Measurements from ENCODE around the gene GNRH2.
A peak's percentile ranks its signal among the peaks of the same experiment; 100 is the strongest.
"Not testable (repeated sequence)": the region's sequence is repeated elsewhere in the genome, so short reads cannot be mapped to it uniquely, and the experiment has no call there.

The GNRH2 gene

DNA sequence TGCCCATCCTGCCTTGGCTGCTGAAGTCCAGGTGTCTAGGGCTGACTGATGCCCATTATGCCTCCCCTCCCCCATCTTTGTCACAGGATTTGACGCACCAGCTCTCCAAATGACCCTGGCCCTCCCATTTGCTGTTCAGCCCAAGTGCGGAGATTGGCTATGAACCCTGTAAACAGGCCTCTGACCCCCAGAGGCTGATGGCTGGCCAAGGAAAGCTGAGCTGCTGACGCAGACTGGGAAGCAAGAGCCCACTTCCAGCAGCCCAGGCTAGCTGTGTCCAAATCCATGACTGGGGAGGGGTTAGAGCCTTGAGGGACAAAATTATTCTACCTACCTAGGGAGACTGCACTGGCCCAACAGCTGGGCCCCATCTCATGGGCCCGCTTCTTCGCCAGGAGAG lies 797 bp upstream of the GNRH2 start:
- peak in 2 of 14 donors; percentile 8 to 13 for DNase-seq

DNA sequence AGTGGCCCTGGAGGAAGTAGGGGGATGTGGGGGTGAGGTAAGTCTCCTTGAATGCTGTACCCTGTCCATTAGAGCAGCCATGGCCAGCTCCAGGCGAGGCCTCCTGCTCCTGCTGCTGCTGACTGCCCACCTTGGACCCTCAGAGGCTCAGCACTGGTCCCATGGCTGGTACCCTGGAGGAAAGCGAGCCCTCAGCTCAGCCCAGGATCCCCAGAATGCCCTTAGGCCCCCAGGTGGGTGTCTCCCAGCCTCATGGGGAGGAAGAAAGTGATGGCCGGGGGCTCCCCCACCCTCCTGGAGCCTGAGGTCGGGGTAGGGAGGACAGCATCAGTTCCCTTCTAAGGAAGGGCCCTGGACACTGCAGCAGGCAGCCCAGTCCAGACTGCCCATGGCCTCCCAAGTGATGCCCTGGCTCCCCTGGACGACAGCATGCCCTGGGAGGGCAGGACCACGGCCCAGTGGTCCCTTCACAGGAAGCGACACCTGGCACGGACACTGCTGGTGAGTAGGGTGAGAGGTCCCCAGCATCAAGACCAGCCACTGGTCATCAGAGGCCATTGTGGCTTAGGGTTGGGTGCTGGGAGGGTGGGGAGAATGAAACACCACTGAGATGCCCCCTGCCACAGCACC lies 1.0 kb downstream of the GNRH2 start:
- DNase-seq, result no peak

DNA sequence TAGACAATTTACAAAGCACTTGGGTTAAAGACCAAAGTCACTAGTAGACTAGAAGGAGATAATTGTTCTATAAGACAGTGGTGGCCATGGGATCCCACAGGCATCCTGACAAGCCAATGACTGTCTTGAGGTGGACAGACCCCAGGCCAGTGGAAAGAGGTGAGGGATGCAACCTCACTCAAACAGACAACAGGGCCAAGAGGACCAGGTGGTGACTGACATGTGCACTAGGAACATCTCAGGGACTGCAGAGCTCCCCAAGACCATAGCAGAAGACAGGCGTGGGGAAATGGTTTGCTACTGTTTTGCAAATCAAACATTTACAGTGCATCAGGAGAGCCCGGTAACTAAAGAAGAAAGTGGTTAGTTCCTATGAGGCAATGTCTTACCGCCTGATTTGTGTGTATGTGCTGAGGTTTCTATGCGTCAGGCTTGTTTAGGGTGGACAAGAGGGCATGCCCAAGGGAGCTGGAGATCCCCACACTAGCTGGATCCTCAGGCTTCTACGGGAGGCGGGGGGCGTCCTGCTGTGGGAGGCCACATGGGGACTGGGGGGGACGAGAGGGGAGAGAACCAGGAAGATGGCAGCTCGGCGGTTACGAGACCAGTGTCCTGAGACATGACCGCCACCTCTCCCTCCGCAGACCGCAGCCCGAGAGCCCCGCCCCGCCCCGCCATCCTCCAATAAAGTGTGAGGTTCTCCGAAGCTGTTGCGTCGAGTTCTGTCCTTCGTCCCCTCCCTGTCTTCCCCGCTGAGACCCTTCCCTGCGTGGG lies 1.8 kb downstream of the GNRH2 start:
- peak in 7 of 14 donors; percentile 71 to 94 (median 86) for DNase-seq

DNA sequence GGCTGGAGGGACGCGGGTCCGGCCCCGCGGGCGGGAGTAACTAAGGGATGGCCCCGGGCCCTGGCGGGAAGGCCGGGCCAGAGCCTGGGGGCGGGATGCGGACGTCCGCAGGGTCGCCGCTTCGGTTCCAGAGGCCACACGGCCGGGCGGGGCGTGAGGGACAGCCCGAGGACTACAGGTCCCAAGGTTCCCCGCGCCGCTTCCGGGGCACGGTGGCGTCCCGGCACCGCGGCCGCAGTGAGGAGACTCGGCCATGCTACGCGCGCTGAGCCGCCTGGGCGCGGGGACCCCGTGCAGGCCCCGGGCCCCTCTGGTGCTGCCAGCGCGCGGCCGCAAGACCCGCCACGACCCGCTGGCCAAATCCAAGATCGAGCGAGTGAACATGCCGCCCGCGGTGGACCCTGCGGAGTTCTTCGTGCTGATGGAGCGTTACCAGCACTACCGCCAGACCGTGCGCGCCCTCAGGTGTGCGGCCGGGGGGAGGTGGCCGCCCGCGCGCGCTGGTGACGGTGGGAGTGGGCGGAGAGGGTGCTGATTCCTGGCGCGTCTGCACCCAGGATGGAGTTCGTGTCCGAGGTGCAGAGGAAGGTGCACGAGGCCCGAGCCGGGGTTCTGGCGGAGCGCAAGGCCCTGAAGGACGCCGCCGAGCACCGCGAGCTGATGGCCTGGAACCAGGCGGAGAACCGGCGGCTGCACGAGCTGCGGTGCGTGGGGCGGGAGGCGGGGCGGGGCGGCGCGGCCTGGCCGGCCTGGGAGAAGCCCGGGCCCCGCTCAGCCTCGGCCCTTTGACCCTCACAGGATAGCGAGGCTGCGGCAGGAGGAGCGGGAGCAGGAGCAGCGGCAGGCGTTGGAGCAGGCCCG lies 2.6 kb downstream of the GNRH2 start, which contains the start of gene MRPS26:
TSS of gene MRPS26 (plus strand) at position 237 of the 861 bp plus-strand sequence. CDS start at position 254, 17 bp downstream.
- peak; percentile 58 to 94 (median 84) for DNase-seq

DNA sequence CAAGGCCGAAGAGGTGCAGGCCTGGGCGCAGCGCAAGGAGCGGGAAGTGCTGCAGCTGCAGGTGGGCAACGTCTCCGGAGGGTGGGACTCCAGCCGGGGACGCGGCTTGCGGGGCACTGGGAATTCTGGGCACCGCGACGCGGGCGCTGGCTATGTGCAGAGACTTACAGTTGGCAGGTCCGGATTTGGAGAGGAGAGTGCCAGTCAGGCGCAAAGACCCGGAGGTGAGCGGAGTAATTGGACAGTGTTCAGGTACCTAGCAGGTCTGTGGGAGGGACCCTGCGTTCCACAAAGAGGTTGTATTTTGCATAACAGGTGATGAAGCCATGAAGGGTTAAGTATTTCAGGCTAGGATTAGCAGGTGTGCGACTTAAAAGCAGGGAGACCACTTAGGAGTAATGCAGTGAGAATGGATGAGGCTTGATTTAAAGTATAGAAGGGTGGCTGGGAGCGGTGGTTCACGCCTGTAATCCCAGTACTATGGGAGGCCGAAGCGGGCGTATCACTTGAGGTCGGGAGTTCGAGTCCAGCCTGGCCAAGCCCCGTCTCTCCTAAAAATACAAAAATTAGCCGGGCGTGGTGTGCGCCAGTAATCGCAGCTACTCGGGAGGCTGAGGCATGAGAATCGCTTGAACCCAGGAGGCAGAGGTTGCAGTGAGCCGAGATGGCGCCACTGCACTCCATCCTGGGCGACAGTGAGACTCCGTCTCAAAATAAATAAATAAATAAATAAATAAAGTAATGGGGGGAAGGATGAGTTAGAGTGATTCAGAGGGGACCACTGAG lies 3.4 kb downstream of the GNRH2 start:
- peak in 1 of 14 donors; percentile 32 for DNase-seq

DNA sequence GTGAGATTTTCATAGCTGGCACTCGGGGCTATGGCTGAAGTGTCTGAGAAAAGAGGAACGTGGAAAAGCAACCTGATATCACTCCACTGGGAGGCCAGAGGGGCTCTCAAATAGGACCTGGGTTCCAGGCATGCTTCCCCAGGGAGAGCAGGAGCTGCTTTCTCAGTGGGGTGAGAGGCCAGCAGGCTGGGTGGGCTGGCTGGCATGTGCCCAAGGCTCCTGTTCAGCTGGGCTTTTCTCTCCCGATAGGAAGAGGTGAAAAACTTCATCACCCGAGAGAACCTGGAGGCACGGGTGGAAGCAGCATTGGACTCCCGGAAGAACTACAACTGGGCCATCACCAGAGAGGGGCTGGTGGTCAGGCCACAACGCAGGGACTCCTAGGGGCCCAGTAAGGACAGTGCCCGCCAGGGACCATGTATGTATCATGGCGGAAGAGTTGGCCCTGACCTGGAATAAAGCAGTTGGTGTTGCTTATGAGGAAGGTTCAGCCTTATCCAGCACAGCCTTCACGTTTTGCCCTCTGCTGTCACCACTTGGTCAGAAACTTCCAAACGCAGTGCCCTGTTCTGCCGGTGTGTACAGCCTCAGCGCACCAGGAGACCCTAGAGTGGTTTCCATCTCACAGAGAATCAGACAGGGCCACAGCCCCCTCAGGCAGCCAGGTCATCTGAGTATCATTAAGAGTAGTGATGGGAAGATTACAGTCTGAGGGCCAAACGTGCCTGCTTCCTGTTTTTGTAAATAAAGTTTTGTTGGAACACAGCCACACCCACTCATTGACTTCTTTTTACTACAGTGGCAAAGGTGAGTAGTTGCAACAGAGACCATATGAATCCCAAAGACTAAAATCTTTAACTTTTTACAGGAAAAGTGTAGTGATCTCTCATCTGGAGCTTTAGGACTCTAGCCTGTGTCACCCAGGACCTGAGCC lies 4.3 kb downstream of the GNRH2 start:
- DNase-seq, result no peak

DNA sequence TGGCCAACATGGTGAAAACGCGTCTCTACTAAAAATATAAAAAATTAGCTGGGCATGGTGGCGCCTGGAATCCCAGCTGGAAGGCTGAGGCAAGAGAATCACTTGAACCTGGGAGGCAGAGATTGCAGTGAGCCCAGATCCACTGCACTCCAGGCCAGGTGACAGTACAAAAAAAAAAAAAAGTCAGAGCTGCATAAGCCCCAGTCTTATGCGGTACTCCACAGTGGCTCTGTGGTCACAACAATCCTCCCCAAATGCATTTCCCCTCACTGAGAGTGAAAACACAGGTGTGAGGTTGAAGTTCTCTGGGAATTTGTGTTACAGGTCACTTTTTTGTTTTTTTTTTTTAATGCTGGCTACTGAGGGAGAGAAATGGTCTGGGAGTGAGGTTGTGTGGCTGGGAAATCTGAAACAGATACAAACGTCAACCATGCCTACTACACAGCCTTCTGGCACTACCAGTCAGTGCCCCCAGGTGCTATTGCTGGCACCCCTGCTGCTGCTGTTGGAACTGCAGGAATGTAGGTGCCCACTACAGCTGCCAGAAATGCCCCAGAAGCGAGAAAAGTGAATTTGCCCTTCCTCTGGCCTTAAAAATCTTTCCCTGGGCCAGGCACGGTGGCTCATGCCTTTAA lies 8.1 kb downstream of the GNRH2 start:
- no peak for DNase-seq

DNA sequence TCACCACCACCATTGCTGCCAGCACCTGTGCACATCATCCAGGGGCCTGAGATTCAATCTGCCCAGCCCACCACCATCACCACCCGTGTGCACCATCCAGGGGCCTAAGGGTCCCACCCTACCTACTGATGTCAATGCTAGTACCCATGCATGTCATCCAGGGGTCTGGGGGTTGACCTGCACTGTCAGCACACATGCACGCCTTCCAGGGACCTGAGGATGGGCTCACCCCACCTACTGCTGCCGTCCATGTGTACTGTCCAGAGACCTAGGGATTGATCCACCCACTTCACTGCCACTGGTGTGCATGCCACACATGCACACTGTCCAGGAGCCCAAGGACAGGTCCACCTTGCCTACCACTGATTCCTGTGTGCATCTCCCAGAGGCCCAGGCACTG lies 16.1 kb downstream of the GNRH2 start:
- no peak for DNase-seq

DNA sequence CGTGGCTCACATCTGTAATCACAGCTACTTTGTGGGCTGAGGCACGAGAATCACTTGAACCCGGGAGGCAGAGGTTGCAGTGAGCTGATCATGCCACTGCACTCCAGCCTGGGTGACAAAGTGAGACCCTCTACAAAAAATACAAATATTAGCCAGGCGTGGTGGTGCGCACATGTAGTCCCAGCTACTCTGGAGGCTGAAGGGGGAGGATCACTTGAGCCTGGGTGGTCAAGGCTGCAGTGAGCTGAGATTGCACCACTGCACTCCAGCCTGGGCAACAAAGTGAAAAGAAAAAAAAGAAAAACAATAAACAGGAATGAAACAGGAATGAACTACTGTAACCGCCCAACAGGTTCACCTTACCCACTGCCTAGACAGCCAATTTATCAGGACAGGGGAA lies 20.7 kb downstream of the GNRH2 start:
- DNase-seq, result not testable (repeated sequence)

DNA sequence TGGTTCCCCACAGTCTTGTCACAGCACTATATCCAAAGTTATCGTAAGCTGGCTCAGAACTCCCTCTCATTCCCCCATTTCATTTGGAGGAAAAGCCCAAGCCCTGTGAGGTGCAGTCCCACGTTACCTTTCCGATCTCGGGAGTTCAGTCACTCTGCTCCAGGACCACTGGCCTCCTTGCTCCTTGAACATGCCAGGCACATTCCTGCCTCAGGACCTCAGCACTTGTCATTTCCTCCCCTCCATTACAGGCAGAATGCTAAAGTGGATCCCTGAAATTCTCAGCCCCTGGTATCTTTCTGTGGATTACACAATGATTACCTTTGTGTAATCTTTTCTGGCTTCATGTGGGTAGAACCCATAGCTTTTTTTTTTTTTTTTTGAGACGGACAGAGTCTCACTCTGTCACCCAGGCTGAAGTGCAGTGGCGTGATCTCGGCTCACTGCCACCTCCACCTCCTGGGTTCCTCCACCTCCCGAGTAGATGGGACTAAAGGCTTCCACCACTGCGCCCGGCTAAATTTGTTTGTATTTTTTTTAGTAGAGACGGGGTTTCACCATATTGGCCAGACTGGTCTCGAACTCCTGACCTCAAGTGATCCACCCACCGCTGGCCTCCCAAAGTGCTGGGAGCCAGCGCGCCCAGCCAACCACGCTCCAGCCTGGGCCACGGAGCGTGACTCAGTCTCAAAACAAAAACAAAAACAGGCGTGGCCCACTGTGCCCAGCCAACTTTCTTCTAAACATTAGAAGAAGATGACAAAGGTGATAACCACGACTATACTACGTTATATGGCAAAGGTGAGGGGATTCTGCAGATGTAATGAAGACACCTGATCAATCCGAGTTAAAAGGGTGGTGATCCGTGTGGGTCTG lies 24.0 kb downstream of the GNRH2 start:
- DNase-seq, result no peak

DNA sequence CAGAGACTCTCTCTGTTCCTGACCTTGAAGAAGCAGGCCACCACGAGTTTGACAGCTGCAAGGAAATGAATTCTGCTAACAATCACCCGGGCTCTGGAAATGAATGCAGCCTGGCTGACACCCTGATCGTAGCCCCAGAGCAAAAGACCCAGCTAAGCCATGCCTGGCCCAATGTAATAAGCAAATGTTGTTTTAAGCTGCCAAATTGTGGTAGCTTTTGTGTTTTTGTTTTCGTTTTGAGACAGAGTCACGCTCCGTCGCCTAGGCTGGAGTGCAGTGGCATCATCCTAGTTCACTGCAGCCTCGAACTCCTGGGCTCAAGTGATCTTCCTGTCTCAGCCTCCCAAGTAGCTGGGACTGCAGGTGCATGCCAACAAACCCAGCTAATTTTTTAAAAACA lies 24.7 kb downstream of the GNRH2 start:
- no peak for DNase-seq

DNA sequence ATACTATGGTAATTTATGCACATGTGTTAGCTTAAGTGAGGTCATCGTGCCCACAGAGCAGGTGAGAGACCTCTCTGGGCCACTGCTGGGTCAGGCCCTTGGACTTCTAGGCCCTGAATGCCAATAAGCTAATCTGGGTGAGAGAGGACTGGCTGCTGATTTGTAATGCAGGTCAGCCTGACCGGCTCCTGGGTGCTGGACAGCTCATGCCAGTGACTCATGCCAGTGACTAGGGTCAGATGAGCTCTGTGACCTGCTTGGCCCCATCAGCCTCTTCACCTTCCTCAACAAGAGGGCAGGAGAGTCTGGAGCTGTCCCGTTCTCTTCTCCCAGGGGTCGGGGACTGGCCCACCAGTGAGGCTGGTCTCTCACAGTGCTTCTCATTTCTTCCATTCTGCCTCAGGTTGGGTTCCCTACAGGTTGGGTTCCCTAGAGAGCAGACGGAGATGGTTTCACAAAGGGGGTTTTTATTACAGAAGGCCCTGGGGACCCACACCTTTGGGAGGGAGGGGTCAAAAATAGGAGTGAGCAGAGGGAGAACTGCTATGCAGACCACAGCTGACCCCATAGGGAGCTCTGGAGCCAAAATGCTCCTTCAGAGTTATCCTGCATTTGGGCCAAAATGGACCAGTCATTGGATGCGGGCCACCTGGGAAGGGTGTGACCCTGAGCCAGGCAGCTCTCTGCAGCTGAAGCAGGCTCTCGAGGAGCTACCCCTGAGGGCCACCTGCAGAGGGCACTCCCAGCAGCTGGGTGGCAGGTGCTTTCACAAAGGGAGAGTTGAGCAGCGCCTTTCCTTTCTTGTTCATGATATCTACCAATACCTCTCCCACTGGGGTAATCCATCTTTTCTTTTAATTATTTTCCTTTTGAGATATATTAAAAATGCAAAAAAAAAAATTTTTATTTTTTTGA lies 25.8 kb downstream of the GNRH2 start:
- no peak for DNase-seq

DNA sequence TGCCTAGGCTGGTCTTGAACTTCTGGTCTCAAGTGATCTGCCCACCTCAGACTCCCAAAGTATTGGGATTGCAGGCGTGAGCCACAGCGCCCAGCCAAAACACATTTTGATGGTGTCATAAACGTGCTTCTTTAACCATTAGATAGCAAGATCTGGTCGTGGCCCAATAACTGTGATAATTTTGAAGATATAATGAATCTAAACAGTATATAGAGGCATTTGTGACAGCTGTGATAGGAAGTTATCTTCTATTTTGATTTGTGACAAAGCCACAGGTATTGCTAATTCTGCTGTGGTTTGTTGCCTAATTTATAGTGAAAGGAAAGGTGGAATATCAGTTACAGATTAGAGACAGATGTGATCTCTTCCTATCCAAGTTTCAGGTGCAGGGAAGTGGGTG lies 27.3 kb downstream of the GNRH2 start:
- no peak for DNase-seq

DNA sequence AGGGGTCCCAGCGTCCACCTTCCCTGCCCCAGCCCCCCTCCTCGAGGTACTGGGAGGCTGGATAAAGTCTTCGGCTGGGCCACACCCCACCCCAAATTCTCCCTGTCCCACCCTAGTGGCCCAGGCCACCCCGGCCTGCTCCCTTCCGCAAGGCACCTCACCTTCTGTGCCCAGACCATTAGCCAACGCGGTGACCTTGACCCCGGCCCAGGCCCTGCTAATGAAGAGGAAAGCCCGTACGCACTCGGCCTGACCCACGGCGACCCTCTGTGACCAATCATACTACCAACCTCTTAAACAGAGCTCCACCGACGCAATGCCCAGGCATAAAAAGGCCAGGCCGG lies 27.8 kb downstream of the GNRH2 start:
- no peak for DNase-seq

DNA sequence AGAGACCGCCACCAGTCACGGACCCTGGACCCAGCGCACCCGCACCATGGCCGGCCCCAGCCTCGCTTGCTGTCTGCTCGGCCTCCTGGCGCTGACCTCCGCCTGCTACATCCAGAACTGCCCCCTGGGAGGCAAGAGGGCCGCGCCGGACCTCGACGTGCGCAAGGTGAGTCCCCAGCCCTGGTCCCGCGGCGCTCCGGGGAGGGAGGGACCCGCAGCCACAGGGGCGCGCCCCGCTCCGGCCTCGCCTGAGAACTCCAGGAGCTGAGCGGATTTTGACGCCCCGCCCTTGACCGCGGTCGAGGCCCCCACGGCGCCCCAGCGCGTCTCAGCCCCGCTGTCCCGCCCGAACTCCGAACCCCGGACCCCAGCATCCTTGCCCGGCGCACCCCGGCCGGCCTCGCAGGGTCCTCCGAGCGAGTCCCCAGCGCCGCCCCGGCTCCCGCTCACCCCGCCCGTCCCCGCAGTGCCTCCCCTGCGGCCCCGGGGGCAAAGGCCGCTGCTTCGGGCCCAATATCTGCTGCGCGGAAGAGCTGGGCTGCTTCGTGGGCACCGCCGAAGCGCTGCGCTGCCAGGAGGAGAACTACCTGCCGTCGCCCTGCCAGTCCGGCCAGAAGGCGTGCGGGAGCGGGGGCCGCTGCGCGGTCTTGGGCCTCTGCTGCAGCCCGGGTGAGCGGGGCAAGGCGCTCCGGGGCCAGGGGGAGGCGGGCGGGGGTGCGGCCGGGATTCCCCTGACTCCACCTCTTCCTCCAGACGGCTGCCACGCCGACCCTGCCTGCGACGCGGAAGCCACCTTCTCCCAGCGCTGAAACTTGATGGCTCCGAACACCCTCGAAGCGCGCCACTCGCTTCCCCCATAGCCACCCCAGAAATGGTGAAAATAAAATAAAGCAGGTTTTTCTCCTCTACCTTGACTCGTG lies 28.4 kb downstream of the GNRH2 start, which contains the start of gene OXT:
TSS of gene OXT (plus strand) at position 11 of the 920 bp plus-strand sequence. CDS start at position 47, 36 bp downstream.
- DNase-seq, result no peak

DNA sequence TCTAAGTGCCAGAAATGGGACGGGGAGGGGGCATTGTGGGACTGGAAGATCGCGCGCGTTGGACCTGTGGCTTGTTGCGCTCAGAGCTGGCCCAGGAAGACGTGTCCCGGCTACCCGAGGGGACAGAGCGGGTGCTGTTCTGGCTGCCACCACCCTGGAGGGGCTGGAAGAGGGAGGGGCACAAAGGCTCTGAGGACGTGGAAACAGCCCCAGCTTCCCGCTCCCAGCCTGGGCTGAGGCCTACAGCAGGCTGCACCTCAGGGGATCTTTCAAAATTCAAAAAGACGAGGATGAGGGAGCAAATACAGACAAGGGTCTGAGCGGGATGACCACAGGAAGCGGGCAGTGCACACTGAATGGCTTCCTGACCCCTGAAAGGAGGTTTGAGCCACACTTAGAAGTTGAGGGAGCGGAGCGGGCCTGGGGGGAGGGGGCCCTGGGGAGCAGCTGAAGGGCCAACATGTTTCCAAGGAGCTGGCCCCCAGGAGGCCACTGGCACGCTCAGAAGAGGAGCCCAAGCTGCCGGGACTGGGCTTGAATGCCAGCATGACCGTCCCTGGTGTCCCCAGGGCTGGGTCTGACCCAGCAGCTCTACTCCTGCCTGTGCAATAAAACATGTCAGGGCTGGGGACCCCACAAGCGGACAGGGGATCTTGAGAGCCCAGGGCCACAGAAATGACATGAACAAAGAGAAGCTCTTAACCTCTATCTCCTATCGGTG lies 29.3 kb downstream of the GNRH2 start:
- DNase-seq, result no peak

DNA sequence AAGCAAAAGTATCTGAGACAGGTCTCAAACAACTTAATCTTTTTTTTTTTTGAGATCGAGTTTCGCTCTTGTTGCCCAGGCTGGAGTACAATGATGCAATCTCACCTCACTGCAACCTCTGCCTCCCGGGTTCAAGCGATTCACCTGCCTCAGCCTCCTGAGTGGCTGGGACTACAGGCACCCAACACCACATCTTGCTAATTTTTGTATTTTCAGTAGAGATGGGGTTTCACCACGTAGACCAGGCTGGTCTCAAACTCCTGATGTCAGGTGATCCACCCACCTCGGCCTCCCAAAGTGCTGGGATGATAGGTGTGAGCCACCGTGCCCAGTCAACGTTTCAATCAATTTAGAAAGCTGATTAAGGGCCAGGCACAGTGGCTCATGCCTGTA lies 29.8 kb downstream of the GNRH2 start:
- not testable (repeated sequence) for DNase-seq

Measured in C1 segment of cervical spinal cord (tissue), 14 donors.